ENCODE data around the gene CYP2S1.
A peak's percentile ranks its signal among the peaks of the same experiment; 100 is the strongest.

Gene CYP2S1

GRCh38 chr19:41223431-41224234 lies 30.6 kb downstream of the CYP2S1 start:
- peak overlapping the region; percentile 97 for H2BK12ac ChIP-seq (ENCODE audit: low read length)
- peaks cover 11 to 22% of the 10 kb centered on the region in 2 donors for H3K36me3 ChIP-seq (replicated peaks in 1 of 2; ENCODE audit: control insufficient read depth in 2 of 2, insufficient read depth in 2 of 2, low read length in 2 of 2)
- H3K4me2 ChIP-seq (ENCODE audit: insufficient read depth, low read length, poor library complexity, severe bottlenecking) = peak overlapping the region; percentile 61
- H3K27me3 ChIP-seq (ENCODE audit: control insufficient read depth in 3 of 3, insufficient read depth in 3 of 3, low read depth in 1 of 3, low read length in 3 of 3) = no peaks in the 10 kb centered on the region
- no CpG with 5 or more reads among the region's 8 CpGs for WGBS, 2 donors (ENCODE audit: extremely low coverage in 2 of 2, insufficient read length in 2 of 2, insufficient replicate concordance in 1 of 2)
- peak; percentile 80 for DNase-seq (ENCODE audit: low spot score)
- H3K4me1 ChIP-seq (ENCODE audit: control insufficient read depth in 2 of 2, insufficient read depth in 1 of 2, low read depth in 1 of 2, low read length in 2 of 2) = peaks cover 28 to 35% of the 10 kb centered on the region in 2 donors
- no peak overlapping the region for H2BK120ac ChIP-seq (ENCODE audit: low read depth, low read length)
- no peak overlapping the region for H3K9ac ChIP-seq (ENCODE audit: low read depth, low read length, poor library complexity)
- H3K4ac ChIP-seq (ENCODE audit: low read length) = no peak overlapping the region
- H3K9me3 ChIP-seq (replicated peaks in 1 of 2; ENCODE audit: control insufficient read depth in 2 of 2, insufficient read depth in 1 of 2, low read depth in 1 of 2, low read length in 2 of 2) = peaks cover 0 to 2% of the 10 kb centered on the region in 2 donors
- H2AK5ac ChIP-seq (ENCODE audit: low read depth, low read length) = peak overlapping the region; percentile 94
- peak overlapping the region; percentile 94 for H3K18ac ChIP-seq (ENCODE audit: low read length)
- peak overlapping the region; percentile 64 for H4K91ac ChIP-seq (ENCODE audit: low read depth, low read length, poor library complexity)
- H3K27ac ChIP-seq (replicated peaks; ENCODE audit: low read length) = peak overlapping the region; percentile 88
- H3K23ac ChIP-seq (ENCODE audit: low read depth, low read length, poor library complexity) = no peak overlapping the region
- peaks cover 23% of the 10 kb centered on the region for H3K79me1 ChIP-seq (ENCODE audit: low read depth, low read length)
- H4K8ac ChIP-seq (ENCODE audit: low read depth, low read length) = no peak overlapping the region
- H2AFZ ChIP-seq (ENCODE audit: low read length) = no peak overlapping the region
- H2BK5ac ChIP-seq (ENCODE audit: low read length) = peak overlapping the region; percentile 77
- H2BK15ac ChIP-seq (ENCODE audit: low read length) = peak overlapping the region; percentile 97
- peak overlapping the region in 1 of 2 donors; percentile 27 for H3K4me3 ChIP-seq (ENCODE audit: low read length in 2 of 2)
- no peak overlapping the region for H3K14ac ChIP-seq (ENCODE audit: low read length)

- H2BK120ac ChIP-seq (ENCODE audit: low read depth, low read length) = no peak overlapping the region
- H2AFZ ChIP-seq (ENCODE audit: low read length) = no peak overlapping the region
- H3K27ac ChIP-seq (replicated peaks; ENCODE audit: low read length) = no peak overlapping the region
- H3K4me3 ChIP-seq (ENCODE audit: low read length in 2 of 2) = no peak overlapping the region
- no peaks in the 10 kb centered on the region for H3K27me3 ChIP-seq (ENCODE audit: control insufficient read depth in 3 of 3, insufficient read depth in 3 of 3, low read depth in 1 of 3, low read length in 3 of 3)
- H2BK5ac ChIP-seq (ENCODE audit: low read length) = peak overlapping the region; percentile 44
- H2BK15ac ChIP-seq (ENCODE audit: low read length) = peak overlapping the region; percentile 97
- no peak overlapping the region for H4K91ac ChIP-seq (ENCODE audit: low read depth, low read length, poor library complexity)
- no peak overlapping the region for H3K23ac ChIP-seq (ENCODE audit: low read depth, low read length, poor library complexity)
- peaks cover 0 to 2% of the 10 kb centered on the region in 2 donors for H3K9me3 ChIP-seq (replicated peaks in 1 of 2; ENCODE audit: control insufficient read depth in 2 of 2, insufficient read depth in 1 of 2, low read depth in 1 of 2, low read length in 2 of 2)
- peak overlapping the region; percentile 19 for H3K4ac ChIP-seq (ENCODE audit: low read length)
- no peak overlapping the region for H3K9ac ChIP-seq (ENCODE audit: low read depth, low read length, poor library complexity)
- no CpG with 5 or more reads among the region's 7 CpGs for WGBS, 2 donors (ENCODE audit: extremely low coverage in 2 of 2, insufficient read length in 2 of 2, insufficient replicate concordance in 1 of 2)
- peak overlapping the region; percentile 59 for H2BK12ac ChIP-seq (ENCODE audit: low read length)
- no peak overlapping the region for H4K8ac ChIP-seq (ENCODE audit: low read depth, low read length)
- H3K4me1 ChIP-seq (ENCODE audit: control insufficient read depth in 2 of 2, insufficient read depth in 1 of 2, low read depth in 1 of 2, low read length in 2 of 2) = peaks cover 28 to 35% of the 10 kb centered on the region in 2 donors
- no peak overlapping the region for H2AK5ac ChIP-seq (ENCODE audit: low read depth, low read length)
- H3K79me1 ChIP-seq (ENCODE audit: low read depth, low read length) = peaks cover 17% of the 10 kb centered on the region
- peak overlapping the region; percentile 66 for H3K18ac ChIP-seq (ENCODE audit: low read length)
- peaks cover 11 to 23% of the 10 kb centered on the region in 2 donors for H3K36me3 ChIP-seq (replicated peaks in 1 of 2; ENCODE audit: control insufficient read depth in 2 of 2, insufficient read depth in 2 of 2, low read length in 2 of 2)
- no peak overlapping the region for H3K4me2 ChIP-seq (ENCODE audit: insufficient read depth, low read length, poor library complexity, severe bottlenecking)
- no peak overlapping the region for H3K14ac ChIP-seq (ENCODE audit: low read length)
- no peak for DNase-seq (ENCODE audit: low spot score)
Observed at GRCh38 chr19:41224632-41225031, 31.6 kb downstream of the CYP2S1 start.

GRCh38 chr19:41225238-41226052 lies 32.4 kb downstream of the CYP2S1 start:
- Histone ChIP-seq H2BK15ac (ENCODE audit: low read length) (no peak overlapping the region), H3K79me1 (ENCODE audit: low read depth, low read length) (peaks cover 10% of the 10 kb centered on the region), H3K4ac (ENCODE audit: low read length) (no peak overlapping the region), H3K23ac (ENCODE audit: low read depth, low read length, poor library complexity) (no peak overlapping the region), H4K91ac (ENCODE audit: low read depth, low read length, poor library complexity) (no peak overlapping the region), H3K14ac (ENCODE audit: low read length) (no peak overlapping the region), H3K27me3 (ENCODE audit: control insufficient read depth in 3 of 3, insufficient read depth in 3 of 3, low read depth in 1 of 3, low read length in 3 of 3) (no peaks in the 10 kb centered on the region), H3K4me2 (ENCODE audit: insufficient read depth, low read length, poor library complexity, severe bottlenecking) (peak overlapping the region; percentile 67), H3K9me3 (replicated peaks in 1 of 2; ENCODE audit: control insufficient read depth in 2 of 2, insufficient read depth in 1 of 2, low read depth in 1 of 2, low read length in 2 of 2) (peaks cover 0 to 2% of the 10 kb centered on the region in 2 donors), H3K4me3 (ENCODE audit: low read length in 2 of 2) (peak overlapping the region; percentile 15 to 29), H3K9ac (ENCODE audit: low read depth, low read length, poor library complexity) (no peak overlapping the region), H3K18ac (ENCODE audit: low read length) (peak overlapping the region; percentile 68), H3K4me1 (ENCODE audit: control insufficient read depth in 2 of 2, insufficient read depth in 1 of 2, low read depth in 1 of 2, low read length in 2 of 2) (peaks cover 22 to 35% of the 10 kb centered on the region in 2 donors), H2AK5ac (ENCODE audit: low read depth, low read length) (peak overlapping the region; percentile 0), H4K8ac (ENCODE audit: low read depth, low read length) (no peak overlapping the region), H3K27ac (replicated peaks; ENCODE audit: low read length) (peak overlapping the region; percentile 40), H2AFZ (ENCODE audit: low read length) (peak overlapping the region; percentile 83), H2BK12ac (ENCODE audit: low read length) (no peak overlapping the region), H2BK5ac (ENCODE audit: low read length) (no peak overlapping the region), H3K36me3 (replicated peaks in 1 of 2; ENCODE audit: control insufficient read depth in 2 of 2, insufficient read depth in 2 of 2, low read length in 2 of 2) (peaks cover 11 to 23% of the 10 kb centered on the region in 2 donors), H2BK120ac (ENCODE audit: low read depth, low read length) (no peak overlapping the region)
- no peak for DNase-seq (ENCODE audit: low spot score)
- no CpG with 5 or more reads among the region's 29 CpGs for WGBS, 2 donors (ENCODE audit: extremely low coverage in 2 of 2, insufficient read length in 2 of 2, insufficient replicate concordance in 1 of 2)
